ENCODE measurements around the gene PRPH. TPM values are rescaled to one million over a fixed set of nuclear protein-coding genes. Genes with fewer than 3 reads are reported as not detected.

Gene PRPH
- total RNA-seq, 1 experiment from 2014 or later: not detected

GRCh38 chr12:49334226-49334625 lies 39.3 kb downstream of the PRPH start:
- intact Hi-C loops (cut with micrococcal nuclease; ENCODE audit: unreplicated experiment): no loop called here
- no peak for TF ChIP-seq EZH2 (IDR thresholded peaks at IDR 0.05; ENCODE audit: borderline replicate concordance, low read depth, low read length, poor library complexity, severe bottlenecking)
- TF ChIP-seq CTCF (conservative IDR thresholded peaks at IDR 0.05; ENCODE audit: low read depth, low read length): no peak

GRCh38 chr12:49334681-49335080 lies 39.7 kb downstream of the PRPH start:
- H3K36me3 ChIP-seq (ENCODE audit: insufficient read depth, low read length, poor library complexity, severe bottlenecking): peaks cover 16% of the 10 kb centered on the region
- CTCF ChIA-PET: no interaction called here
- no peak overlapping the region for H3K4me3 ChIP-seq (ENCODE audit: low read depth, low read length, poor library complexity, severe bottlenecking)
- H3K4me1 ChIP-seq (ENCODE audit: insufficient read depth, low read length, poor library complexity, severe bottlenecking): peaks cover 10% of the 10 kb centered on the region
- H3K27me3 ChIP-seq (replicated peaks; ENCODE audit: insufficient read depth, low read depth, low read length, poor library complexity): no peaks in the 10 kb centered on the region
- BruUV-seq (replicated peaks): no TSS peak
- H3K9me3 ChIP-seq (ENCODE audit: low read depth, low read length, poor library complexity, severe bottlenecking): no peaks in the 10 kb centered on the region
- POLR2A ChIA-PET (ENCODE audit: low non-redundant PET): no interaction called here
- TF ChIP-seq EZH2 (IDR thresholded peaks at IDR 0.05; ENCODE audit: borderline replicate concordance, low read depth, low read length, poor library complexity, severe bottlenecking) (no peak), CTCF (conservative IDR thresholded peaks at IDR 0.05; ENCODE audit: low read depth, low read length) (no peak)
- intact Hi-C loops (cut with micrococcal nuclease; ENCODE audit: unreplicated experiment): no loop called here
- H3K27ac ChIP-seq (ENCODE audit: low read depth, low read length, poor library complexity, severe bottlenecking): no peak overlapping the region
- no peak for DNase-seq (ENCODE audit: low spot score)

More at GRCh38 chr12:49334226-49334625, 39.3 kb downstream of the PRPH start:
- H3K4me3 ChIP-seq (ENCODE audit: low read depth, low read length, poor library complexity, severe bottlenecking): no peak overlapping the region
- peaks cover 5% of the 10 kb centered on the region for H3K4me1 ChIP-seq (ENCODE audit: insufficient read depth, low read length, poor library complexity, severe bottlenecking)
- no peaks in the 10 kb centered on the region for H3K9me3 ChIP-seq (ENCODE audit: low read depth, low read length, poor library complexity, severe bottlenecking)
- CTCF ChIA-PET: no interaction called here
- no peaks in the 10 kb centered on the region for H3K27me3 ChIP-seq (replicated peaks; ENCODE audit: insufficient read depth, low read depth, low read length, poor library complexity)
- H3K36me3 ChIP-seq (ENCODE audit: insufficient read depth, low read length, poor library complexity, severe bottlenecking): peaks cover 19% of the 10 kb centered on the region
- BruUV-seq (replicated peaks): no TSS peak
- no peak for DNase-seq (ENCODE audit: low spot score)
- POLR2A ChIA-PET (ENCODE audit: low non-redundant PET): no interaction called here
- no peak overlapping the region for H3K27ac ChIP-seq (ENCODE audit: low read depth, low read length, poor library complexity, severe bottlenecking)

GRCh38 chr12:49335118-49335954 lies 40.4 kb downstream of the PRPH start:
- H3K4me1 ChIP-seq (ENCODE audit: insufficient read depth, low read length, poor library complexity, severe bottlenecking): peaks cover 11% of the 10 kb centered on the region
- ChIA-PET POLR2A (ENCODE audit: low non-redundant PET) (no interaction called here), CTCF (no interaction called here)
- no peak overlapping the region for H3K4me3 ChIP-seq (ENCODE audit: low read depth, low read length, poor library complexity, severe bottlenecking)
- no TSS peak for BruUV-seq (replicated peaks)
- no peak for TF ChIP-seq CTCF (conservative IDR thresholded peaks at IDR 0.05; ENCODE audit: low read depth, low read length)
- TF ChIP-seq EZH2 (IDR thresholded peaks at IDR 0.05; ENCODE audit: borderline replicate concordance, low read depth, low read length, poor library complexity, severe bottlenecking): no peak
- H3K9me3 ChIP-seq (ENCODE audit: low read depth, low read length, poor library complexity, severe bottlenecking): no peaks in the 10 kb centered on the region
- DNase-seq (ENCODE audit: low spot score): no peak
- no peaks in the 10 kb centered on the region for H3K27me3 ChIP-seq (replicated peaks; ENCODE audit: insufficient read depth, low read depth, low read length, poor library complexity)
- peaks cover 9% of the 10 kb centered on the region for H3K36me3 ChIP-seq (ENCODE audit: insufficient read depth, low read length, poor library complexity, severe bottlenecking)
- intact Hi-C loops (cut with micrococcal nuclease; ENCODE audit: unreplicated experiment): no loop called here
- H3K27ac ChIP-seq (ENCODE audit: low read depth, low read length, poor library complexity, severe bottlenecking): no peak overlapping the region

Data from A673 (cell line).